Activated CD4-positive, alpha-beta memory T cell treated with anti-CD3 and anti-CD28 coated beads, Interleukin-2, amount 10 ng/mL, durations not matched to agents 7 days and 5 days (primary cell): ENCODE data around the gene PCK1. TPM values are rescaled to one million over a fixed set of nuclear protein-coding genes. Genes with fewer than 3 reads are reported as not detected.

Source experiments
- CTCF ChIA-PET: fragments of 350-600 bp; sonication (Branson Sonifier 250); formaldehyde crosslinking; loops from one replicate; lab custom pipeline; 2021; ENCODE audit warnings: antibody characterized with exemption, inconsistent platforms; lab: Charles Lee
- POLR2A ChIA-PET: fragments of 350-600 bp; sonication (Branson Sonifier 250); formaldehyde crosslinking; loops from one replicate; lab custom pipeline; 2021; ENCODE audit warnings: antibody characterized with exemption; lab: Charles Lee
- DNase-seq: peaks from one replicate; pipeline ENCODE4 v3.0.0-alpha.2; 2020
- H3K27ac Mint-ChIP-seq: one replicate; pipeline ENCODE4 v1.8.0; 2021; ENCODE audit warnings: mild to moderate bottlenecking, mixed read lengths
- H3K27me3 Mint-ChIP-seq: one replicate; pipeline ENCODE4 v1.8.0; 2021; ENCODE audit warnings: mixed read lengths
- H3K36me3 Mint-ChIP-seq: one replicate; pipeline ENCODE4 v1.8.0; 2021; ENCODE audit warnings: low read depth, mixed read lengths
- H3K4me1 Mint-ChIP-seq: one replicate; pipeline ENCODE4 v1.8.0; 2021; ENCODE audit warnings: mixed read lengths
- H3K4me3 Mint-ChIP-seq: one replicate; pipeline ENCODE4 v1.8.0; 2021; ENCODE audit warnings: mild to moderate bottlenecking, mixed read lengths
- H3K9me3 Mint-ChIP-seq: one replicate; pipeline ENCODE4 v1.8.0; 2021; ENCODE audit warnings: mixed read lengths
- total RNA-seq, 2 experiments: library from RNA; stranded (reverse); gene quantifications; one replicate each; pipeline ENCODE4 v1.2.3, GENCODE V29; 2021

Gene PCK1
- total RNA-seq, 2 experiments from 2014 or later, result not detected

DNA sequence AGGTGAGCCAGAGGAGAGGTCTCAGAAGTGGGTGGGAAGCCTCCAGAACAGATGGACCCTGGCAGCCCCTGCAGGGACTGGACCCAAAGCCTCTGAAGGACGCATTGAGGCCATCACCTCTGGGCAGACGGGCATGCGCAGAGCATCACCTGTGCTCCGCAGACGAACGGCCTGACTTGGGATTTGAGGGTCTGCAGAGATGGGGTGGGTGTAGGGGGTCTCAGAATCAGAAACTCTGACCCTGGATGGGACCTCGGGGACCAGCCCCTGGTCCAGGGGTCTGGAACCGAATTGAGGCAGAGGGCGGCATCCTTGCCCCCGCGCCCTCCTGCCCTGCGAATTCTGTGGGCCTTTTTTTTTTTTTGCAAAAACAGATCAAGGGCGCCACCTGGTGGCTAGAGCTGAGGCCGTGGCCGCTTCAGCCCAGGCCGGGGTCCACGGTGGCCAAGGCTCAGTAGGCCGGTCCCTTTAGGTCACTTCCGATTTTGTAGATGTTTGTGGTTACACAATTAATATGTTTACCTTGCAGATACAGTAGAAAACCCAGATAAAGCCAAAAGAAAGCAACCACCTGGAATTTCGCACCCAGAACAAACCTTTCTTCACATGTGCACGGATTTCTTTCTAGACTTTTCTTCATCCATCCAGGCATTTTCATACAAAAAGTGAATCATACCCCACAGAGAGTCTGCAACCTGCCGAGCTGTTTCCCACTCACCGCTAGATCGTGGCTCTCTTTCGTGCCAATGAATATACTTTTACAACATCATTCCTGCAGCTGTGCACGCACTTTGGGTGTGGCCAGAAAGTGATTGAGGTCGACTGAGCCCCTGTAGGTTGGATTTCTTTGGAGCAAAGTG, 33.4 kb downstream of the PCK1 start:
- Mint-ChIP-seq H3K4me1 (peaks cover 3% of the 10 kb centered on the region), H3K27me3 (peaks cover 15% of the 10 kb centered on the region), H3K9me3 (no peaks in the 10 kb centered on the region), H3K36me3 (no peaks in the 10 kb centered on the region), H3K4me3 (no peak overlapping the region), H3K27ac (no peak overlapping the region)
- POLR2A ChIA-PET, result no interaction called here
- peak; percentile 50 for DNase-seq
- CTCF ChIA-PET, result interaction anchor here (0.7 to 3.3 kb wide), 9 partner anchors 18 to 586 kb away, joined by 3 to 27 read pairs (median 4); no protein-coding TSS in a partner anchor

DNA sequence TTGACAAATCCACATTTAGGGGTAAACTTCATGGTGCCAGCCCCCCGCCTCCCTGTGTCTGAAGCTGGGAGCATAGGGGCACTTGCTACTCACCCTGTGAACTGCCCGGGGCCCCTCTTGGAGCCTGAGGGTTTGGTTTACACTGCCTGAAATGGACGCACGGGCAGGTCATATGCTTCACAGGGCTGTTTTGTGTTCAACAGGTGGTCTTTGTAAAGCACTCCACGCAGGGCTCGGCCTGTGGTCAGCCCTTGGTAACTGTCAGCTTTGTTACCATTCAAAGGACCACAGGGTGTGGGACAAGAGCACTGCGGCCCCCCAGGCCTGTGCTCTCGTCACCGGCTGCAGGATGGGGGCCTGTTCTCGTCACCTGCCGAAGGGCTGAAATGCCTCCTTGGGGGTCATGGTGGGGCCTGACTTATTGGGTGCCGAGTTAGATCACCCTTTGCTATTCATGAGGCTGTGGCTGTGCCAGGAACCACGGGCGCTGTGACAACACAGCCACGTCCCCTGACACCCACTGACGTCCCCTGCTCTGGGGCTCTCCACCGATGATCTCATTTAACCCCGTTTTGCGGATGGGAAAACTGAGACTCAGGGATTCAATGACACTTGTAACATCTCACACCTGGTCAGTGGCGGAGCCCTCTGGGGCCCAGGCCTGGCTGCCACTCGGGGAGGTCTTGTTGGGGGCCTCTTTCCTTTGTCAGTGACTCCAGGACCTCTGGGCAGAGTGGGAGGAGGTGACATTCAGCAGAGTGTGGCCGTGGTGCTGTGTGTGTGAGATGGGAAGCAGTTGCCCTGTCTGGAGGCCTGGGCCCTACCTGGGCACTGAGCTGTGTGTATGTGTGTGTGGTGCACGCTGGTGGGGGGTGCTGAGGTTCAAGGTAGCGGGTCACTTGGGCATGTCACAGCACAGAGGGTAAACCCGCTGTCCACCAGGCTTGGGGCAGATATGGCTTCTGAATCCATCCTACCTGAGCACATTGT, 34.4 kb downstream of the PCK1 start:
- DNase-seq, result no peak
- Mint-ChIP-seq H3K36me3 (no peaks in the 10 kb centered on the region), H3K27ac (no peak overlapping the region), H3K4me1 (peaks cover 7% of the 10 kb centered on the region), H3K9me3 (no peaks in the 10 kb centered on the region), H3K27me3 (peaks cover 20% of the 10 kb centered on the region), H3K4me3 (no peak overlapping the region)
- CTCF ChIA-PET, result interaction anchor here (0.8 to 7.1 kb wide), 20 partner anchors 8 to 585 kb away, joined by 3 to 65 read pairs (median 4); partner anchors contain the start of gene ZBP1
- POLR2A ChIA-PET, result interaction anchor here (0.9 to 3.3 kb wide), 2 partner anchors 24 to 193 kb away, joined by 3 to 12 read pairs; partner anchors contain the start of gene ZBP1

DNA sequence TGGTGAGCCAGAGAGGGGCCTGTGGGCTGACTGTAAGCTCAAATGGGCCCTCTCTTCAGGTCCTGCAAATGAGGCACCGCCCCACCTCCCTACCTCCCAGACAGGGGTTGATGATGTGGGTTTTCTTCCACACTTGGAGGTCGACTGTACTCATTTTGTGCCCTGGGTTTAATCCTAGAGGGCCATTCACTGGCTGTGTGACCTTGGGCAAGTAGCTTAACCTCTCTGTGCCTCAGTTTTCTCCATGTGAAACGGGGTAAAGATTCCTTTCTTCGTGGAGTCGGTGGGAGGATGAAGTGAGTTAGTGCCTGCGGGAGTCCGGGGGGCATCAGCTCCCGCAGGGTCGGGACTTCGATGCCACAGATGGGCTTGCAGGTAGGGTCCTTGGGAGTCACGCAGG, 35.4 kb downstream of the PCK1 start:
- Mint-ChIP-seq H3K36me3 (no peaks in the 10 kb centered on the region), H3K9me3 (no peaks in the 10 kb centered on the region), H3K4me3 (no peak overlapping the region), H3K4me1 (peaks cover 17% of the 10 kb centered on the region), H3K27ac (no peak overlapping the region), H3K27me3 (peaks cover 28% of the 10 kb centered on the region)
- no peak for DNase-seq
- CTCF ChIA-PET, result interaction anchor here (0.8 to 7.1 kb wide), 19 partner anchors 10 to 615 kb away, joined by 3 to 65 read pairs (median 4); partner anchors contain the start of gene ZBP1
- POLR2A ChIA-PET, result interaction anchor here (0.9 to 3.3 kb wide), 2 partner anchors 23 to 194 kb away, joined by 3 to 12 read pairs; partner anchors contain the start of gene ZBP1

- Mint-ChIP-seq H3K27ac (no peak overlapping the region), H3K36me3 (no peaks in the 10 kb centered on the region), H3K9me3 (no peaks in the 10 kb centered on the region), H3K27me3 (peaks cover 36% of the 10 kb centered on the region), H3K4me3 (no peak overlapping the region), H3K4me1 (peaks cover 17% of the 10 kb centered on the region)
- peak; percentile 72 for DNase-seq
- CTCF ChIA-PET, result interaction anchor here (0.8 to 7.1 kb wide), 12 partner anchors 9 to 614 kb away, joined by 3 to 65 read pairs (median 5); partner anchors contain the start of gene ZBP1
- POLR2A ChIA-PET, result interaction anchor here (1.1 to 3.3 kb wide), 2 partner anchors 9 to 23 kb away, joined by 4 to 12 read pairs; partner anchors contain the start of gene ZBP1
Observed at GRCh38 chr20:57596998-57597939, 36.4 kb downstream of the PCK1 start.

GRCh38 chr20:57598060-57598459, 37.1 kb downstream of the PCK1 start:
- no peak for DNase-seq
- Mint-ChIP-seq H3K4me3 (no peak overlapping the region), H3K4me1 (peaks cover 17% of the 10 kb centered on the region), H3K36me3 (peaks cover 1% of the 10 kb centered on the region), H3K9me3 (no peaks in the 10 kb centered on the region), H3K27me3 (peaks cover 36% of the 10 kb centered on the region), H3K27ac (no peak overlapping the region)
- ChIA-PET POLR2A (interaction anchor here (1.1 to 3.3 kb wide), 2 partner anchors 8 to 22 kb away, joined by 4 to 12 read pairs; partner anchors contain the start of gene ZBP1), CTCF (interaction anchor here (1.3 to 7.1 kb wide), 2 partner anchors 14 to 20 kb away, joined by 3 to 65 read pairs; partner anchors contain the start of gene ZBP1)

GRCh38 chr20:57598491-57598890, 37.6 kb downstream of the PCK1 start:
- ChIA-PET POLR2A (interaction anchor here (3.3 kb wide), 1 partner anchor 21 kb away, joined by 12 read pairs; the partner anchor contains the start of gene ZBP1), CTCF (interaction anchor here (0.9 to 7.1 kb wide), 4 partner anchors 14 to 582 kb away, joined by 3 to 65 read pairs (median 3); partner anchors contain the start of gene ZBP1)
- peaks cover 6% of the 10 kb centered on the region for H3K36me3 Mint-ChIP-seq
- H3K27ac Mint-ChIP-seq, result no peak overlapping the region
- H3K4me1 Mint-ChIP-seq, result peaks cover 17% of the 10 kb centered on the region
- no peak overlapping the region for H3K4me3 Mint-ChIP-seq
- peaks cover 36% of the 10 kb centered on the region for H3K27me3 Mint-ChIP-seq
- H3K9me3 Mint-ChIP-seq, result no peaks in the 10 kb centered on the region
- DNase-seq, result no peak

GRCh38 chr20:57600320-57601210, 39.7 kb downstream of the PCK1 start:
- Mint-ChIP-seq H3K9me3 (no peaks in the 10 kb centered on the region), H3K4me3 (no peak overlapping the region), H3K27ac (no peak overlapping the region), H3K27me3 (peaks cover 33% of the 10 kb centered on the region), H3K36me3 (peaks cover 22% of the 10 kb centered on the region), H3K4me1 (peaks cover 29% of the 10 kb centered on the region)
- ChIA-PET POLR2A (interaction anchor here (3.4 kb wide), 1 partner anchor 19 kb away, joined by 21 read pairs; the partner anchor contains the start of gene ZBP1), CTCF (interaction anchor here (0.8 to 7.1 kb wide), 4 partner anchors 18 to 611 kb away, joined by 3 to 65 read pairs (median 3); partner anchors contain the start of gene ZBP1)
- no peak for DNase-seq

- CTCF ChIA-PET, result interaction anchor here (1.0 to 7.1 kb wide), 3 partner anchors 9 to 52 kb away, joined by 3 to 65 read pairs (median 4); partner anchors contain the start of gene ZBP1
- Mint-ChIP-seq H3K9me3 (no peaks in the 10 kb centered on the region), H3K4me1 (peaks cover 33% of the 10 kb centered on the region), H3K36me3 (peaks cover 25% of the 10 kb centered on the region), H3K27me3 (peaks cover 33% of the 10 kb centered on the region), H3K4me3 (no peak overlapping the region), H3K27ac (no peak overlapping the region)
- no peak for DNase-seq
- POLR2A ChIA-PET, result interaction anchor here (3.4 kb wide), 1 partner anchor 18 kb away, joined by 21 read pairs; the partner anchor contains the start of gene ZBP1
Observed at GRCh38 chr20:57601211-57601570, 40.3 kb downstream of the PCK1 start.

DNA sequence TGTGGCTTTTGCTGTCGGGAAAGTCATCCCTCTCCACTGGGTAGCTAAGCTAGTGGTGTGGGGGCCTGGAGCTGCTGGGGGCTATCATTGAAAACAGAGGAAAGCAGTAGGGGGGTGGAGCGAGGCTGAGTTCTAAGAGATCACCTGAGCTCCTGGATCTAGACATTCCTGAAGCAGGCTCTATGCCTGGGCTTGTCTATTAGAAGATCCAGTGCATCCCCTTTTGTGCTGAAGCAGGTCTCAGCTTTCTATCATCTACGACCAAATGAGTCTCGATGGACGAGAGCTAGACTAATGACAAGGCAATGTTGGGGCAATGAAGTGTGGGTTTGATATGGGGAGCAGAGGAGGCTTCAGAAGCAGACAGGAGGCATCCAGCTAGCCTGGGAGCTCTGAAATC, 40.8 kb downstream of the PCK1 start:
- ChIA-PET CTCF (interaction anchor here (1.0 to 7.1 kb wide), 3 partner anchors 9 to 21 kb away, joined by 4 to 65 read pairs (median 4); partner anchors contain the start of gene ZBP1), POLR2A (interaction anchor here (0.8 to 3.4 kb wide), 4 partner anchors 14 to 211 kb away, joined by 3 to 21 read pairs (median 4); partner anchors contain the start of genes RBM38 and ZBP1)
- Mint-ChIP-seq H3K27ac (no peak overlapping the region), H3K27me3 (peaks cover 33% of the 10 kb centered on the region), H3K4me1 (peaks cover 34% of the 10 kb centered on the region), H3K9me3 (no peaks in the 10 kb centered on the region), H3K4me3 (no peak overlapping the region), H3K36me3 (peaks cover 28% of the 10 kb centered on the region)
- no peak for DNase-seq

- no peak overlapping the region for H3K4me3 Mint-ChIP-seq
Observed at GRCh38 chr20:57603120-57603519, 42.2 kb downstream of the PCK1 start.

More at GRCh38 chr20:57603120-57603519, 42.2 kb downstream of the PCK1 start:
- Mint-ChIP-seq H3K27me3 (peaks cover 32% of the 10 kb centered on the region), H3K27ac (no peak overlapping the region), H3K9me3 (no peaks in the 10 kb centered on the region), H3K4me1 (peaks cover 32% of the 10 kb centered on the region), H3K36me3 (peaks cover 42% of the 10 kb centered on the region)
- POLR2A ChIA-PET, result no interaction called here
- DNase-seq, result no peak
- CTCF ChIA-PET, result no interaction called here
